GM18508 (cell line): ENCODE data around the gene NUB1.
"Not testable (repeated sequence)": the region's sequence is repeated elsewhere in the genome, so short reads cannot be mapped to it uniquely, and the experiment has no call there.

Experiments
- ATAC-seq: cut with Tn5 transposase; IDR thresholded peaks from one replicate; pipeline ENCODE4 v1.9.1; 2021; ENCODE audit warnings: moderate number of reproducible peaks; ENCODE audit not compliant: insufficient read depth, unreplicated experiment

NUB1 gene

GRCh38 chr7:151341357-151342101 lies at the start of gene NUB1:
Gene NUB1 (plus strand): TSS chr7:151341812. CDS start chr7:151345350, 3,538 bp downstream.
- ATAC-seq = no peak

- ATAC-seq = no peak
Measured at GRCh38 chr7:151292850-151293249, 48.8 kb upstream of the NUB1 start.

GRCh38 chr7:151296202-151296992 lies 45.2 kb upstream of the NUB1 start:
- no peak for ATAC-seq

GRCh38 chr7:151298765-151299164 lies 42.8 kb upstream of the NUB1 start:
- ATAC-seq = no peak

GRCh38 chr7:151299530-151299929 lies 42.1 kb upstream of the NUB1 start:
- no peak for ATAC-seq

GRCh38 chr7:151299940-151300645 lies 41.5 kb upstream of the NUB1 start:
- ATAC-seq = no peak

GRCh38 chr7:151301471-151302462 lies 39.8 kb upstream of the NUB1 start:
- no peak for ATAC-seq

GRCh38 chr7:151304251-151304650 lies 37.4 kb upstream of the NUB1 start:
- not testable (repeated sequence) for ATAC-seq

- no peak for ATAC-seq
Measured at GRCh38 chr7:151304856-151305255, 36.8 kb upstream of the NUB1 start.

- ATAC-seq = no peak
Measured at GRCh38 chr7:151306374-151306773, 35.2 kb upstream of the NUB1 start.

- ATAC-seq = no peak
Measured at GRCh38 chr7:151306860-151307259, 34.8 kb upstream of the NUB1 start.

GRCh38 chr7:151307536-151307935 lies 34.1 kb upstream of the NUB1 start:
- ATAC-seq = no peak

GRCh38 chr7:151308256-151308655 lies 33.4 kb upstream of the NUB1 start:
- no peak for ATAC-seq

GRCh38 chr7:151308791-151309190 lies 32.8 kb upstream of the NUB1 start:
- ATAC-seq = no peak

- ATAC-seq = no peak
Measured at GRCh38 chr7:151309311-151309710, 32.3 kb upstream of the NUB1 start.

GRCh38 chr7:151310578-151310977 lies 31.0 kb upstream of the NUB1 start:
- ATAC-seq = no peak

GRCh38 chr7:151311294-151311864 lies 30.2 kb upstream of the NUB1 start:
- no peak for ATAC-seq

- ATAC-seq = no peak
Measured at GRCh38 chr7:151312356-151312755, 29.3 kb upstream of the NUB1 start.
